NK-92 (cell line): ENCODE measurements around the gene LOC128125822.

Experiments used
- DNase-seq: peaks from one replicate; lab custom pipeline; 2025; ENCODE audit not compliant: unreplicated experiment; lab: John Stamatoyannopoulos, UW

The LOC128125822 gene

GRCh38 chr6:63554782-63555181 is 17.5 kb upstream of the LOC128125822 start:
- DNase-seq: no peak

- no peak for DNase-seq
These were observed 15.9 kb upstream of the LOC128125822 start for GRCh38 chr6:63556369-63556768.

DNA sequence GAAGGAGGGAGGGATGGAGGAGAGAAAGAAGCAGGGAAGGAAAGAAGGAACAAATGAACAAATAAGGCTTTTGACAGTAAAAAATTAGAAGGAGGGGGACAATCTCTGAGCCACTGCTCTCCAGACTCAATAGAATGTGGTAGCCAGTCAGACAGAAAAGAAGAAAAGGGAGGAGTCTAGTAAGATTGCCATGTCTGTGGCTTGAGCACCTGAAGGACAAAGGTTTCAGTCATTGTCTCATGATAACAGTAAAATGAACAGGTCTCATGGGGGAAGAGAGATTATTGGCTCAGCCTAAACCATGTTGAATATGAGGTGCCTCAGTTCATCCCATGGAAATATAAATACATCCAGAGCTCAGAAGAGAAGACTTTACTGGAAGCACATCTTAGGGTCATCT is 14.0 kb upstream of the LOC128125822 start:
- DNase-seq: no peak

GRCh38 chr6:63560801-63561287 is 11.4 kb upstream of the LOC128125822 start:
- DNase-seq: no peak

- no peak for DNase-seq
These were observed 11.0 kb upstream of the LOC128125822 start for GRCh38 chr6:63561288-63561687.

DNA sequence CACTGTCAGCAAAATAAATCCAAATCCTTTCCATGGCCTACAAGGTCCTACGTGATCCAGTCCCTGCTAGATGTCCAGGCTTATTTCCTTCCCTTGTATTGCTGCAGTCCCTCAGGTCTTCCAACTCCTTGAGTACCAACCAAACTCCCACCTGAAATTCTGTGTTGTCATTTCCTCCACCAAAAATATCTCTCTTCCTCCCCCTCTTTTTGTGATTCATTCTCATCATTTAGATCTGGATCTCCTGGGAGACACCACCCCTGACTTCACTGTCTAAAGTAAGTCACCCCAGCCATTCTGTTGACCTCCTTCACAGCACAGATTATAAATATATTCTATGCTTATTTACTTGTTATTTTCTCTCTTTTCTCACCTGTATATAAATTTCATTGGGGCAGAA is 9.0 kb upstream of the LOC128125822 start:
- DNase-seq: no peak

GRCh38 chr6:63565058-63565726 is 7.1 kb upstream of the LOC128125822 start:
- no peak for DNase-seq

DNA sequence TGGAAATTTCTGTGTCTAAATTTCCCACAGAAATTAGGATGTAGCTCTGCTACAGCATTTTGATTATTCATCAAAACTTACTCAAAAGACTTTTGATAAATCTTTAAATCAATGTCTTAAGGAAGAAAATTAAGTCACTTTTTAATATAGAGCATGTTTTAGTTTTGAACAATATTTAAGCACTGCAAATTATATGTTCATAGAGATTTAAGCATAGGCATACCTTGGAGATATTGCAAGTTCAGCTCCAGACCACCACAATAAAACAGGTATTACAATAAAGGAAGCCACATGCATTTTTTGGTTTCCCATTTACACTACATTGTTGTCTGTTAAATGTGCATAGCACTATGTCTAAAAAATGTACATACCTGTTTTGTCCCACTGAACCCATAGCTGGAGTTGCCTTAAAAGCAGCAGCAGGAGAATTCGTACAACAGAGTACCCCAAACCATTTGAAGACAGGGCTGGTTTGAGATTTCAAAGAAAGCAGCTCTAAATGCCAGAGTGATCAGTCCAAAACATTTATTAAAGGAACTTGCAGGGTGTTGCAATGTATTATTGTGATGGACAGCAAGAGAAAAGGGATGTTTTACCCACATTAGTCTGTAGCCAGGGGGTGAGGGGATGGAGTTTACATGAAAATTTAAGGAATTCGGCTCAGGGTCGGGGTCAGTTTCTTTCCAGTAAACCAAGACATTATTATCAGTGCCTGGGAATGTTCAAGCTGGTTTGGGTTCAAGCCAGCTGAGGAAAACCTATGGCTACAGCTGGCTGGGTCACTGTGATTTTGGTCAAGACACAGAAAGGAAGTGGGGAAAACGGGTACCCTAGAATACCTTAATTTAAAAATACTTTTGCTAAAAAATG is 6.3 kb upstream of the LOC128125822 start:
- no peak for DNase-seq

DNA sequence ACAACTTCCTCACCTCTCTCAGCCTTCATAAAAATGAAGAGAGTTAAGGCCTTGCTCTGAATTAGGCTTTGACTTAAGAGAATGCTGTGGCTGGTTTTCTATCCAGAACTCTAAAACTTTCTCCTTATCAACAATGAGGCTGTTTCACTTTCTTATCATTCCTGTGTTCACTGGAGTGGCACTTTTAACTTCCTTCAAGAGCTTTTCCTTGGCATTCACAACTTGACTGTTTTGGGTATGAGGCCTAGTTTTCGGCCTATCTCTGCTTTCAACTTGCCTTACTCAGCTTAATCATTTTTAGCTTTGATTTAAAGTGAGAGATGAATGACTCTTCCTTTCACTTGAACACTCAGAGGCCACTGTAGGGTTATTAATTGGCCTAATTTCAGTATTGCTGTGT is 4.3 kb upstream of the LOC128125822 start:
- no peak for DNase-seq

- DNase-seq: no peak
These were observed 778 bp upstream of the LOC128125822 start for GRCh38 chr6:63571361-63572043.

GRCh38 chr6:63572747-63573075 is 431 bp downstream of the LOC128125822 start:
- no peak for DNase-seq

DNA sequence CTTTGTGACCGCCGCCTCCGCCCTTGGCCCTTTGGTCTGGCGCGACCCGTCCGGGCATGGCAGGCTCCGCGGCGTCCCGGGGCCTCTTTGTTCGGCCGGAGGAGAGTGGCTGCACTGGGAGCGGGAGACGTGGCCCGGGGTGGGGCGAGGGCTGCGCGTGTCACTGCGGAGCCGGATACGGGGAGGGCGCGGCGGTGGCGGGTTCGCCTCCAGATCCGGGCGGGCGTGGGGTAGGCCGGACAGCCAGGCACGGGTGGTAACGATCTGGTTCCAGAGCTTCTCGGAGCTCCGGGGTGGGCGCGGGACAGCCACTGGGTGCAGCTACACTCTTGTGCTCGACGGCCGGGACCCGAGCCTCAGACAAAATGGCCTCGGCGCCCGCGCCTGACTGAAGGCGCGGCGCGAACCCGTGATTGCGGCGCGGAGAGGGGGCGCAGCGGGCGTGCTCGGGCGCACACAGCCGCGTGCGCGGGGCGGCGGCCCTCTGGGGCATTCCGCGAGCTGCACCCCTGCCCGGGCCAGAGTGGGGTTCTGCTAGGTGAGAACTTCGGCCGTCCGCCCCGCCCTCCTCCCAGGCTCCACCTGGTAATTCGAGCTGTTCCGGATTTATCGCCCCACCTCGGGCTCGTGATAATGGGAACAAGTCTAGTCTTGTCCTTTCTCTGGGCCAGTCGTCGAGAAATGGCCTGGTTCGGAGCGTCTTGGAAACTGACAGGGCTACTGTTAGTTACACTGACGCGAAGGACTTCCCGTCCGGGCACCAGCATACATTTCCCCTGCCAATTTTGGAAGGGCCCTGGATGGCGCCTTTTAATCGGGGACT is 1.0 kb downstream of the LOC128125822 start:
- DNase-seq: no peak

DNA sequence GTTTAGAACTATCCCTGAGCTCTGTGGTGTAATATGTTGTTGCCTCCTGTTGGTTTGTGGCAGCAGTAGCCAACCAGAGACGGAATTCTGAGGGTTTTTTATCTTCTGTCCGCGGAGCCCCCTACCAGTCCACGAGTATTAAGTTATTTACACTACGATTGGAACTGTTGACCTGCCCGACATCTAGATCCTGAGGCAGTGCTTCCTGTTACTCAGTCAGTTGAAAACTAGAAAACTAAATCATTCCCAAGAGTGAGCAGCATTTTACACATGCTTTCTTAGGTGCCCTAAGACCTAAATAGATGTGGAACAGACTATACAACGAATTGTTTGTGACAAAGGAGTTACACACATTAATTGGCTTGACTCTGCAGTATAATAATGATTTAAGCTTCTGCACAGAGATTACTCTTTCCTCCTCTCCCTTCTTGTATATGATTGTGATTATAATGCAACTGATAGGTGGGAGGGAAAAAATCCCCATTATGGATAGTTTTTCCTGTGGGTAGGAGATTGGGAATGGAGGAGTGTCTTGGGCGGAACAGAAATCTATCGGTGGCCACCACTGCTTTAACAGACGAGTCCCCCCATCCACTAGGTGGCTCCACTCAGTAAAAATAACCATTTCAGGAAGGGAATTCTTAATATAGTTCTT is 1.7 kb downstream of the LOC128125822 start:
- no peak for DNase-seq

GRCh38 chr6:63574554-63574900 is 2.2 kb downstream of the LOC128125822 start:
- no peak for DNase-seq

DNA sequence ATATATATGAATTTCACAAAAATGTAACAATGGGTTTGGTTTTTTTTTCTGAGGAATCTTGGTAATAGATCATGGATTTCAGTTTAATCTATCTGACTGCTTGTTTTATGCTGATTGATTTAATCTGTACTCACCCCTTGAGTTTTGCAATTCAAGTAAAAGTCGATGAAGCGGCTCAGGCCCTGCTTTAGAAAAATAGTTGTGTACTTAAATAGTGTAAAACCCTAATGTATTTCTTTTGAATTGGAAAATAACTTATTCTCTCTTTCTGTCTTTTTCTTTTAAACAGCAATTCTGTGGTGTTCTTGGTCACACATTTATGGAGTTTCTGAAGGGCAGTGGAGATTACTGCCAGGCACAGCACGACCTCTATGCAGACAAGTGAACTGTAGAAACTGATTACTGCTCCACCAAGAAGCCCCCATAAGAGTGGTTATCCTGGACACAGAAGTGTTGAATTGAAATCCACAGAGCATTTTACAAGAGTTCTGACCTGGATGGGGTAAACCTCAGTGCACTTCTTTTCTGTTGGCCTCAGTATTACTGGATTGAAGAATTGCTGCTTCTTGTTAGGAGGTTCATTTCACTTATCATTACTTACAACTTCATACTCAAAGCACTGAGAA is 4.0 kb downstream of the LOC128125822 start:
- no peak for DNase-seq

DNA sequence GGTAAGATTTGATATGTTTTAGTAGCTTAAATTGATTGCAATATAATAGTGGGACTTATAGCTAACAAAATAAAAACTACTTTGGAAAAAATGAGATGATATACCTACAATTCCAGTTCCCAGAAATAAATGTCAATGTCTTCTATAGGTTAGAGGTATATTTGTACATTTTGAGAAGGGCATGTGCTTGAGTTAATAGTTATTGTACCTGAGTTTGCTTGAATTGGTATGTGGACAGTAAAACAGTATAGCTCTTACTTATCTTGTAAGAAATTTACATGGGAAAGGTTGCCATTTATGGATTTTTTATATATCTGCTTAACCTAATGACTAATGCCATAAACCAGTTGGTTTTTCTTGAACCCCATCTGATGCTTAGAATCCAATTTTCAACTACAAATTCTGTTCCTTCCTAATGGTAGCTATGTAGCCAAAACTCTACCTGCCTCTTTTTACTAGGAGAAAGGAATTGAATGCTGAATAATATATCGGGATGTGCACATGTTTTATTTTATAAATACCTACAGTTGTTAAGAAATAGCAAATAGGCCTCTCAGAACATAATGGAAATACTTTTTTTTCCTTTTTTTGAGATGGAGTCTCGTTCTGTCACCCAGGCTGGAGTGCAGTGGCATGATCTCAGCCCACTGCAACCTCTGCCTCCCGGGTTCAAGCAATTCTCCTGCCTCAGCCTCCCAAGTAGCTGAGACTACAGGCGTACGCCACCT is 4.9 kb downstream of the LOC128125822 start:
- DNase-seq: no peak

DNA sequence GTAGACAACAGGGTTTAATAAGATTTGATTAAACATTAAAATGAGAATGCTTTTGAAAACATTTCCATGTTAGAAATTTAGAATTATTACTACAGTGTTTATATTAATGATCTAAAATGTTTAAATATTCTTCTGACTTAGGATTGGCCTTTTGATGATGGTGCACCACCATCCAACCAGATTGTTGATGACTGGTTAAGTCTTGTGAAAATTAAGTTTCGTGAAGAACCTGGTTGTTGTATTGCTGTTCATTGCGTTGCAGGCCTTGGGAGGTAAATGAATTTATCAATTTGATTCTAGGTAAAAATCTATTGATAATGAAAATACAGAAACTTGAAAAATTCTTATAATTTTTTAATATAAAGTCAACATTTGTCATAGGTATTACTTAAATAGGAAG is 6.5 kb downstream of the LOC128125822 start:
- DNase-seq: no peak

DNA sequence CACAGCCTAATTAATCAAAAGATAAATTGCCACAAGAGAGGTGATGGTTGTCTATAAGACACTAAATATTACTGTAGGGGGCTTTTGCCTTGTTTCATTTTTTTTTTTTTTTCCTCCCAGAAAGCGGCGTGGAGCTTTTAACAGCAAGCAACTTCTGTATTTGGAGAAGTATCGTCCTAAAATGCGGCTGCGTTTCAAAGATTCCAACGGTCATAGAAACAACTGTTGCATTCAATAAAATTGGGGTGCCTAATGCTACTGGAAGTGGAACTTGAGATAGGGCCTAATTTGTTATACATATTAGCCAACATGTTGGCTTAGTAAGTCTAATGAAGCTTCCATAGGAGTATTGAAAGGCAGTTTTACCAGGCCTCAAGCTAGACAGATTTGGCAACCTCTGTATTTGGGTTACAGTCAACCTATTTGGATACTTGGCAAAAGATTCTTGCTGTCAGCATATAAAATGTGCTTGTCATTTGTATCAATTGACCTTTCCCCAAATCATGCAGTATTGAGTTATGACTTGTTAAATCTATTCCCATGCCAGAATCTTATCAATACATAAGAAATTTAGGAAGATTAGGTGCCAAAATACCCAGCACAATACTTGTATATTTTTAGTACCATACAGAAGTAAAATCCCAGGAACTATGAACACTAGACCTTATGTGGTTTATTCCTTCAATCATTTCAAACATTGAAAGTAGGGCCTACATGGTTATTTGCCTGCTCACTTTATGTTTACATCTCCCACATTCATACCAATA is 7.8 kb downstream of the LOC128125822 start:
- DNase-seq: no peak

DNA sequence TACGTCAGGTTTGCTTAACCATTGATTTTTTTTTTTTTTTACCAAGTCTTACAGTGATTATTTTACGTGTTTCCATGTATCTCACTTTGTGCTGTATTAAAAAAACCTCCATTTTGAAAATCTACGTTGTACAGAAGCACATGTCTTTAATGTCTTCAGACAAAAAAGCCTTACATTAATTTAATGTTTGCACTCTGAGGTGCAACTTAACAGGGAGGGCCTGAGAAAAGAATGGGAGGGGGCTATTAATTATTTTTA is 8.4 kb downstream of the LOC128125822 start:
- no peak for DNase-seq
